ENCODE measurements around the gene TCAIM.

Gene TCAIM, protein sequence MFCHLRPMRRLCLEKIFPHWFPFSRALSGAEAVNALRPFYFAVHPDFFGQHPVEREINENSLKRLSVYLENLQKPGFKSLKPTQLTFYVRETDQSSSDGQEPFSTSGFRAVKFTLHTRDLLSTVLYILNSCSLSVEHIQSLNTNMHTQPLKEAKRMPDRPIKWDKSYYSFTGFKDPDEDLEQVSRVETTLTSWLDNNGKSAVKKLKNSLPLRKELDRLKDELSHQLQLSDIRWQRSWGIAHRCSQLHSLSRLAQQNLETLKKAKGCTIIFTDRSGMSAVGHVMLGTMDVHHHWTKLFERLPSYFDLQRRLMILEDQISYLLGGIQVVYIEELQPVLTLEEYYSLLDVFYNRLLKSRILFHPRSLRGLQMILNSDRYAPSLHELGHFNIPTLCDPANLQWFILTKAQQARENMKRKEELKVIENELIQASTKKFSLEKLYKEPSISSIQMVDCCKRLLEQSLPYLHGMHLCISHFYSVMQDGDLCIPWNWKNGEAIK

DNA sequence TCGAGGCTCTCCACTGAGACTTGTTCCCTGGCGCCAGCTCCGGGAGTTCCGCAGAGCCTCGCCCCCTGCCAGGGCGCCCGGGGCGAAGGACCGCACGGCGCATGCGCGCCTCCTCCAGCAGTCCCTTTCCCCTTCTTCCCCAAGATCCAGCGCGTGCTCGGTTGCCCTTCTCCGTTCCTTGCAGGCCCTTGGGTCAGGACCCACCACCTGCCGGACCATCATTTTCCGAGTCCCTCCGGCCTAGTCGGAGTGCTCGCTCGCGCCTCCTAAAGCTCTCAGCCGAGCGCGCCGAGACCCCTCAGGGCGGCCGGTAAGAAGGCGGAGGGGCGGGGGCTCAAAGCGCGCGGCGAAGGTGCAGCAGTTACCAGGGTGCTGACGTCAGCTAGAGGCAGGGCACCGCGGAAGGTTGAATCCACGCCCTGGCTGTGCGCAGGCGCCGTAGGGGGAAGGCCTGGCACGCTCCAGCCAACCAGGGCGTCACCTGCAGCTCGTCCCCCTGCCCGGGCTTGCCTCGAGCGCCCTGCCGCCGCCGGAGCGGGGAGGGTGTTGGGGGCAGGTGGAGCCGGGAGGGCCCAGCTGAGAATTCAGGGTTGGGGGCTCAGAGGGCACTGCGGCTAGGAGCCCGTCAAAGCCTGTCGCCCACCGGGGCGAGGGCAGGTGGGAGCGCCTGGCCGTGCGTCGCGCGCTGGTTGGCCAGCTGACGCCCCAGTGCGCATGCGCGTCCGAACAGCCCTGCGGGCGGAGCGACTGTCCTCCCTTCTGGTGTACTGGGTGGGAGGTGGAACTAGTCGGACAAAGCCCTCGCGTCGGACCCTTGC, at the start of gene TCAIM:
TCAIM (plus strand) TSS at position 757 of the 818 bp plus-strand sequence. CDS start 16,017 bp downstream, outside the sequence.
- peak; percentile 96 to 99 for DNase-seq

DNA sequence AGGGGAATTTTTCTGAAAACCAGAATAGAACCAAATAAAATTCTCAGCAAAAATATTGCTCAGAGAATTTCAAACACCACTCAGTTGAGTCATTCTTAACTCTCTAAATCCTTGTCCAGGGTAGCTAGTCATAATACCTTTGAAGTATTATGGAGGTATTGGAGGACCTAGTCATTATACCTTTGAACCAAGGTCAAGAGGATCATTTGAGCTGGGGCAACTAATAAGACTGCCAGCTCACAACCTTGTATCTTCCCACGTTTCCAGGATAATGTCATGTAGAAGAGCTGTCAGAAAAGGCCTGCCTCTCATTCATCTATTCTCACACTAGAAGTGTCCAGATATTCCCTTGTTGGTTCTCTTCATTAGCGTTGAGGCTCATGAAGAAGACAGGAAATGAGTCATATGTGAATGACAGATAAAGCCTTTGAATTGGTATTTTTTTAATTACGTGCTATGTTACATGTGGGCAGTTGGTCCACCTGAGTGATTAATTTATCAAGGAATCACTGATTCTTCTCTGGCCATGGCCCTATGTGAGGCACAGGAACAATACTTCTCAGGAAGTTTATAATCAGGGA, 48.6 kb upstream of the TCAIM start:
- no peak for DNase-seq

DNA sequence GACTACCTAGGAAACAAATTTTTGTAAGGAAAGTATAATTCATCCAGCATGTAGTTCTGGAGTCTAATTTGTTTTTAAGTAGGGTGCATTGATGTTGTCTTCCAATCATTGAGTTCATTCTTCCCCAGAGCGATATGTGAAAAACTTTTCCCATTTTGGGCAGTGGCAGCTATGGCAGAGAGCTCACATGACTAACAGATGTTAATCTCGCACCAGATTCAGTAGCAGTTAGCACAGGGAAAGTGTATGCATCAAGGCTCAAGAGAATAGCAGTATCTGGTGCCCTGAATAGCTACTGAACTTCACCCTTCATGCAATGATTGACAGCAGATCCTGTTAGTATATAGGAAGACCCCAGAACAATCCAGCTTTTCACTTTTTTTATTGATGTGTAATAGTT, 46.3 kb upstream of the TCAIM start:
- no peak for DNase-seq

DNA sequence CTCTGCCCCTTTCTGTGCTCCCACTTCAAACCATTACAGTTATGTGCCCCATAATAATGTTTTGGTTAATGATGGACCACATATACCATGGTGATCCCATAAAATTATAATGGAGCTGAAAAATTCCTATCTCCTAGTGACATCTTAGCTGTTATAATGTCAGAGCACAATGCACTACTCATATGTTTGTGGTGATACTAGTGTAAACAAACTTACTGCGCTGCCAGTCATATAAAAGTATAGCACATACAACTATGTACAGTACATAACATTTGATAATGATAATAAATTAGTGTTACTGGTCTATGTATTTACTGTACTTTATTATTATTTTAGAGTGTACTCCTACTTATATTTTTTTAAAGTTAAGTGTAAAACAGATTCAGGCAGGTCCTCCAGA, 45.6 kb upstream of the TCAIM start:
- no peak for DNase-seq

DNA sequence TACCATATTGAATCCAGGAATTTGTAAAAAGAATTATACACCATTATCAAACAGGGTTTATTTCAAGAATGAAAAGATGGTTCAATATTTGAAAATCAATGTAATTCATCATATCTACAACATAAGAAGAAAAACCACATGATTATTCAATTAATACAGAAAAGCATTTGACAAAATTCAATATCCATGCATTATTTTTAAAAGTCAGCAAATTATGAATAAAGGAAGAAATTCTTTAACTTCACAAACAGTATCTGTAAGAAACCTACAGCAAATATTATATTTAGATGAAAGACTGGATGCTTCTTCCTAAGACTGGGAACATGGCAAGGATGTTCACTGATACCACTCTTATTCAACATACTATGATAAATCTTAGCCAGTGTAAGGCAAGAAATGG, 41.3 kb upstream of the TCAIM start:
- no peak for DNase-seq

DNA sequence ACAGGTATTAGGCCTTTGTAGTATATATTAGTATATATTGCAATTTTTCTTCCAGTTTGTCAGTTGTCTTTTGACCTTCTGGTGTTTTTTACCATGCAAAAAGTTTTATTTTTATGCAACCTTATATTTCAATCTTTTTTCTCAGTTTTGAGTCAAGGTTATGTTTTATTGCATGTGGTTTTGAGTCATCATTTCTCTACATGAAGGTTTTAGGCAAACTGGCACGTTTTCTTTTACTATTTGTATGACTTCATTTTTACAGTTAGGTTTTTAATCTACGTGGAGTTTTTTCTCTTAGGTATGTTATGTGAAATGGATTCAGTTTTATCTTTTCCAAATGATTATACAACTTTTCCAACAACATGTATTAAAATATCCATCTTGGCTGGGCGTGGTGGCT, 36.8 kb upstream of the TCAIM start:
- no peak for DNase-seq

DNA sequence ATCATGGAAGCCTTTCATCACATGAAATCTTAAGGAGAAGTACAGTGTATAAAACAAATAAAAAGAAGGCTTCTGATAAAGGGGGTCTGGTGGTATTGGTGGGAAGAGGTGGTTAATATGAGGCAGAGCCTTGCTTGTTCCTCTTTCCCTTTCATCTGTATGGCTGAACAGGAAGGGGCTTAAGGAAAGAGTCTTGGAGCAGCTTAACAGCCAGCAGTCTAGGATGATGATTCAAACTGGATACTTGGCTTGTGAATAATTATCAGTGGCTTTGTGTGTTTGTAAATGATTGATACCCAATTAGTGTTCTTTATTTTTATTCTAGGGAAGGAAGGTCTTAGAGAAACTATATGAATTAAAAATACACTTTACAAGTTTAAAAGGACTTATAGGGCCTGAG, 29.1 kb upstream of the TCAIM start:
- DNase-seq = no peak

DNA sequence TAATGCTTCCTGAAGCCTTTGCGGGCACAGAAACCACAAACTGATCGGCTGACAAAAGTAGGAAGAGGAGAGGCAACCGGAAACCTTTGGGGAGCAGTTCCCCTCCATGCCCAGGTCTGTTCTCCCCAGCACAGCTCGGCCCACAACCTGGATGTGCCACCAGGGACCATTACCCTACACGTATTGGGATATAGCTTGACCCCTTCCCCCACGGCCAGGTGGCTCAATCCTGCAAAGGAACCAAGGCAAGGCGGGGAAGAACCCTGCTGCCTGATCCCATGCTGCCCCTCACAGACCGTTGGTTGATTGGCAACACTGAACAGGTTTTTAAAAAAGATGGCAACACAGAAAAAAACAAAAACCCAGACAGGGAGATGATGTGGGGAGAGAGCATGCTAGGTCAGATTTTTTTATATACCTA, 19.7 kb upstream of the TCAIM start:
- DNase-seq = no peak

DNA sequence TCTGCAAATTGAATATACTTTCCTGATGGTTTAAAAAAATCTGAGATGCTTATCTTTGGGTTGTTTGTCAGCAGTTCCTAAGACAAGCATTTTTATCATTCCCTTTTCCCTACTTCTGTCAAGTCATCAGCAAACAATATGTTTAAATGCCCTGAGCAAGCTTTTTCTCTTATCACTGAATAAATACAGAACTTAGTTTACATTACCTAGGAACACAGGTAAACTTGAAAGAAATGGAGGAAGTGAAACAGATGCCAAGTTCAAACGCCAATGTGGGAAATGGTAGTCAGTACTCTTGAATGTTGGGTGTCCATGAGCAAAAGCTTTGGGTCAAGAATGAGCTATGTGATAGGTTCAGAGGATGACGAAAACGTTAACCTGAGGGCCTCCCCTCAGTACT, 17.2 kb upstream of the TCAIM start:
- DNase-seq = no peak

DNA sequence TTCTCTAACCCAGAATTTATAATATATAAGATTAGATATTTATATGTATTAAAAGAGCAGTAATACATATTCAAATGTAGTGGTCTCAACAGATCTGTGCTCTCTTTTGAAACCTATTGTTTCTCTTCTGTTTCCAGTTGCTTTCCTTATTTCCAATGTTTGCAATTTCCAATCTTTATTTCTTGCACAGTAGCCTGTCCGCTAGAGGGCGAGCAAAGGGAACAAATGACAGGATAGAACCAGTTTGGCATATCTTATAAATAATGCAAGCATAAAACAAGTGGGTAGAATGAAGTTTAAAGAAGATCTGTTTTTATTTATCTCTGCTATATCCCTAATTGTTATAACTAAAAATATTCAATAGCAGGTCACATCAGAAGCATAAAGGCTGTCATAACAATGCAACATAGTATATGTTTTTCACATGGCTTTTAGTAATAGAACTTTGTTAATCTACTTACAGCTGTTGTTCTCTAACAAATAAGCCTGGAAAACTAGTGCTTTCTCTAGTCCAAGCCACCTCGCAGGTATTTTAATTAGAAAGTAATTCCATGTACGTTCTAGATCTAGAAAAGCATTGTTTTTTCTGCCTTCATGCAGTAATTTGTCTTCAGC, 15.1 kb upstream of the TCAIM start:
- DNase-seq = peak in 1 of 2 donors; percentile 34

DNA sequence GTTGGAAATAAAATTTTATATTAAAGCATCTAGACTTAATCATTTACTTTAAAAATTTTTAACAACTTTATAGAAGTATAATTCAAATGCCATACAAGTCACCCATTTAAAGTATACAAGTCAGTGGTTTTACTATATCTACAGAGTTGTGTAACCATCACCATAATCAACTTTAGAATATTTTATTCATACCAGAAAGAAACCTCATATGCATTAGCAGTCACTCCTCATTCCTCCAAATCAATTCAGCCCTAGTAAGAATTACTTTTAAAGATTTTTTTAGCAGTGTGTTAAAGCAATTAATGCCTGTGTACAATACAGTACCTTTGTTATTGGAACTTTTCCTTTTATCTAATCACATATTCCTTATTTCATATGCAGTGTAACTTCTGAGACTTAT, 14.0 kb upstream of the TCAIM start:
- DNase-seq = no peak

DNA sequence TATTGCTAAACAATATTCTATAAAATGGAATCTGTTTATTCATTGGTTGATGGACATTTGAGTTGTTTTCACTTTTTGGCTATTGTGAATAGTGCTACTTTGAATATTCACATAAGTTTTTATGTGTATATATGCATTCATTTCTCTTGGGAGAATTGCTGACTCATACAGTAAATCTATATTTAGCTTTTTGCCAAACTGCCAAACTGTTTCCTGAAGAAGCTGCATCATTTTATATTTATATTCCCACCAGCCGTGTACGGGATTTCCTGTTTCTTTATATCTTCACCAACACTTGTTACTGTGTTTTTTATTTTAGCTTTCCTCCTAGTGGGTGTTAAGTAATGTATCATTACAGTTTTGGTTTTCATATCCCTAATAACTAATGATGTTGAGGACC, 12.5 kb upstream of the TCAIM start:
- DNase-seq = no peak

DNA sequence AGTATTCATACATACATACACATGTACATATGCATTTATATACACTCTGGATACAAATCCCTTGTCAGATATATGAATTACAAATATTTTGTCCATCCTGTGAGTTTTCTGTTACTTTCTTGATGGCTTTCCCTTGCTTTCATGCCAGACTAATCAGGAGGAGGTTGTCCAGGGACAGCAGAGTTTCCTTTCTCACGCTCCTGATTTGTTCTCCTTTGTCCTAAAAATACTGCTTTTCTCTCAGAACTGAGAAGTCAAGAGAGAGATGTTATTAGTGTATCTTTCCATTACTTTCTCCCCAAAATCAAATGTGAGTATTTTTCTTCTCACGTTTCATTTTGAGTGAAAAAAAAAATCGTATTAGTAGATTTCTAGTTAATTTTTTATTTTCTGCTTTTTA, 12.1 kb upstream of the TCAIM start:
- DNase-seq = no peak

DNA sequence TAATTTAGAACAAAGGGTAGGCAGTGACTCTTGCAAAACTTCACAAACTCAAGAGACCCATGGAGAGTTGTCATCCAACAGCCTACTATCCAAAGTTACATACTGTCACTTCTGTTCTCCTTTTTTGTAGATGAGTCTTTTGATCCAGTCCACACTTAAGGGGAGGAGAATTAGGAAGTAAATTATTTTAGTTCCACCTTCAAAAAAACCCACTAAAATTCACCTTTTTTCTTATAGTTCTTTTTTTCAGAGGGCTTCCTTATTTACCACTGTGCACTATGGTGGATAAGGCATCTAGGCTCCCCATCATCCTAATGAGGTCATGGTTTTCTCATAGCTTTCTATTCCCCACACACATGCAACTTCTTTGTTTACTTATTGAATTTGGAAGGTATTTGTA, 8.6 kb upstream of the TCAIM start:
- no peak for DNase-seq

DNA sequence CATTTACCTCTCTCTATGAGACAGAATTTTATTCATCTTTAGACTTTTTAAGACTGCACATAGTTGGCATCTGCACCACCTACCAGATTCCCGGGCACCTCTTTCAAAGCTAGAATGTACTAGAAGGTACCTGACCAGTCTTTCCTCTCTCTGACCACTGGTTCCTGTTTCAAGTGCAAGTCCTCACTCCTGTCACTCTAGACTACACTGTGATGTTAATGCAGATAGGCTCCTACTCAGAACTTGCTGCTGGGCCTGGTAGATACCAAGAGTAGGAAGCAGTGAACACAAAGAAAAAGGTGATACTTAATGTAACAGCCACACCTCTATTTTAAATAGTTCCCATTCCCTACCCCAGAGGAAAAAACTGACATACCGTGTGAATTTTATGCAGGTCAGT, 8.1 kb upstream of the TCAIM start:
- DNase-seq = no peak

DNA sequence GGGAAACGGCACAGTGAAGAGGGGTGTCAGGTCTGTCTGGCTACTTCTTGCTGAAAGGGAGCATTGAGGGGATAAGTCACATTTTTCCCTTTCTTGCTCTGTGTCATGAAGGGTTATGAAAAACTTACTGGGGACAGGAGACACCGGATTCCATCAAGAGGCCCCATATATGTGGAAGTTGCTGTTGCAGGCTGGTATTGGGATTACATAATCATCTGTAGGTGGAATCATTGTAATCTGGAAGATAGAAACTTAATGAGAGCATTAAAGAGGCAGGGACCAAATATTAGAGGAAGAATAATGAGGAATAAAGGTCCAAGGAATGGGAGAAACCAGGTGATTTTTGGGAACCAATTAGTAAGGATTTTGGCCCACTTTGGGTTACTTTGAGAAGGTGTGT, 4.2 kb upstream of the TCAIM start:
- no peak for DNase-seq

DNA sequence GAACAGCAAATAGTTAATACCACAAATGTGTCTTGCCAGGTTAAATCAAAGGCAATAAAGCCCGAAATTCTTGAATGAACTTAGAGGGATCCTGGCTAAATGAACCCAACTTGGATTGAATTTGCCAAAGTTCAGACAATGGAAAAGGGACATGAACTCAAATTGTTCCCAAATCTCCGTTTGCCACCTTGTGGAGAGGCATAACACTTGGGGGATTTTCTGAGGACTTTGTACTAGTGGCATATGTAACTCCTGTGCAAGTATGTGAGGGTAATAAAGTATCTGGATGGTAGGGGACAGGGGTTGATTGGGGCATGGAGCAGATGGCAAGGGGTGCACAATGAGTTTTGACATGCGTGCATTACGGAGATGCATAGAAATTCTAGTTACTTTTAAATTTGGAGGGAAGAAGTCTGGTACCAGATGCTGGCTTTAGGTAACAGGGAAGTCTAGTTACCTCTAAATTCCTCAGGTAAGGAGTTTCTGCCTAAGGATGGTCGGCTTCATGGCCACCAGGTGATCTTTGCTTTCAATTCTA, 1.2 kb upstream of the TCAIM start:
- DNase-seq = no peak

DNA sequence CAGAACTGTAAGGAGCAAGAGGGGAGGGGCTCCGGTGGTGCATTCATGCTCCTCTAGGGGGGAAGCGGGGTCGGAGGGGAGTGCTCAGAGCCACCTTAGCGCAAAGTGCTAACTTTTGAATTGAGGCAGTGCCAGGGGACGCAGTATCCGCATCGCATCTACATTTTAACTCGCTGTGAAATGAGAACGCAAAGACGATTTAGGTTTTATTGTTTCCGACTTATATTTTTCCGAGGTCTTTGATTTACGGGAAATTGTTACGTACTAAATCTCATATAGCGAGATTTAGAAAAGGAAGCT, 212 bp downstream of the TCAIM start:
- DNase-seq = no peak

DNA sequence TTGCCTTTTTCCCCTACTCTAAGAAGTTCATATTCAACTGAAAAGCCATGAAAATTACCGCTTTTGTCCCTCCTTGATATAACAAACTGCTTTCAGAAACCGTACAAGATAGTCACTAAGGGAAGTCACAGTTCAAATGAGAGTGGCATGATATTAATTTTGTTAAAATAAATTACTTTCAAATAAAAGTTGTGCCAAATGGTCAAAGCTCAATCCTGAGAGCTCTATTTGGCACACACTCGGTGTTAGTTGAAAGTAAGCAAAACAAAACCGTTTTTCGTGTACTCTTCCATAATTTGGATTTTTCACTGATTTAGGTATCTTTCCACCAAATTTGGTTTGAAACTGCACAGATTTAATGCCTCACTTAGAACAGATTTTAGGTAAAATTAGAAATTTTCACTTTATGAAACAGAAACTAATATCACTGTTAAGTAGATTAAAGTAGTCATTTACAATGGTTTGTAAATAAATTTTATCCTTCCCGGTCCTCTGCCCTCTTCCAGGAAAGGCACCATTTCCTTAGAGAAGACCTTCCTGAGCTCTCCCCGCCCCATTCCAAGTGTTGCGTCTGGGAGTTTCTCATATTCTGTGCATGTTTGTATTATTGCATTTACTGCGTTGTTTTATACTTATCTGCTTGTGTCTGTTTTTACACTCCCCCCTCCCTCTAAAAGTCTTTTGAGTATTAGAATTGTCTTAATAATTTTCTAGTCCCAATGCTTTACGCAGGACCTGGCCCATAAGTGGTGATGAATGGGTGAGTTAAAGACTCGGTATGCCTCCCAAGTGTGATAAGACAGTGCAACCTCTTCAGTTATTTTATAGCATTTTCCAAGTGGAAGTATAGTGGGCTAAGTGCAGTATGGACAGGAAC, 853 bp downstream of the TCAIM start:
- no peak for DNase-seq

DNA sequence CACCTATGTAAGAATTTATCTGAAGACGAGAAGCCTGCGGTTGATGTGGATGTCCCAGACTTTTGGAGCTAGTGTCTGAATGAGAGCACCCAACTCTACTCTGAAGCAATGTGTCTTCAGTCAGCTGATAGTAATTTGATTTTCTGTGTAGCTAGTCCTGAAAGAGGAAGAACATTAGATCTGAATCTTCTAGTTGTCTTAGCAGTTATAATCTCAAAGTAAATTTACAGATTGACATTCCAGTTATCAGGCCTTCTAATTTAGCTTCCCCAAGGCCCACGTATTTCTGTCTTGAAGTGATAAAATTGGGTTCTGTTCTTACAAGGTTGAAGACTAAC, 1.5 kb downstream of the TCAIM start:
- no peak for DNase-seq

DNA sequence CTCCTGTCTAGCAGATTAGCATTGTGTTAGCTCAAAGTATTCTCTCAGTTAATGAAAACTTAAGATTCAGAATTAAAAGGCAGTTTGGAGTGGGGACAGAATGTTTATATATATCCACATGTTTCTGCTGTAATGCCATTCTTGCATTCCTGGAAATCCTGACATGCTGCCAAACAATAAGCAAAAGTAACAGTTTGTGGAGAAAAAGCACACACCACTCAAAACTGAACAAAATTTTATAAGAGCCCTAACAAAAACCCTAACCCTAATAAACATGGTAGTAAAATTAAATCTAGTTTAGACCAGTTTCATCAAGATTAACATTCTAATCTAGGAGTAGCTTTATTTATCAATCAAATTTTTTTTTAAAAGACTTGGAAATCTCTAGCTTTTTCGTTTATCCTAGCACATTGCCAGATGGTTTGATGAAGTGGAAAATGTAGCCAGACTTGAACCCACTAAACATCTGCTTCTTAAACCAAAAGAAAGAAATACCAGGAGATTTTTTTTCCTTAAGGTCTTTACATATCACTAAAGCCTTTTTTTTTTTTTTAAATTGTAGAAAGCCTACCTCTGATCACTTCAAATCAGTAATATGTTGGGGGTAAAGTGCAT, 3.7 kb downstream of the TCAIM start:
- DNase-seq = no peak

DNA sequence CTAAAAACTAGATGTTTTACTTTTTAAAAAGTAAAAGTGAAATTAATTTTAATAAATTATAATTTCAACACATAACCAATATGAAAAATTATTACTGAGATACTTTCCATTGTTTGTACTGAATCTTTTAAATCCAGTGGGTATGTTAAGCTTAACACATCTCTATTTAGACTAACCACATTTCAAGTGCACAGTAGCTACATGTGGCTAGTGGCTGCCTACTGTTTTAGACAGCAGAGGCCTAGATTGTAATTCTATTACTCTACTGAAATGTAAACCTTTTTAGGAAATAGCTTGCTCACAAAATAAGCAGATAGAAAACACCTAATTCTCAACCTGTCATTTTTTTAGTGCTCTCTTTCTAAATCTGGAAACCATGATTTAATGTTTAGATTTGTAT, 4.9 kb downstream of the TCAIM start:
- DNase-seq = no peak

Data from bone marrow (tissue), 2 donors.